ENCODE data around the gene SERPINB6.

DNA sequence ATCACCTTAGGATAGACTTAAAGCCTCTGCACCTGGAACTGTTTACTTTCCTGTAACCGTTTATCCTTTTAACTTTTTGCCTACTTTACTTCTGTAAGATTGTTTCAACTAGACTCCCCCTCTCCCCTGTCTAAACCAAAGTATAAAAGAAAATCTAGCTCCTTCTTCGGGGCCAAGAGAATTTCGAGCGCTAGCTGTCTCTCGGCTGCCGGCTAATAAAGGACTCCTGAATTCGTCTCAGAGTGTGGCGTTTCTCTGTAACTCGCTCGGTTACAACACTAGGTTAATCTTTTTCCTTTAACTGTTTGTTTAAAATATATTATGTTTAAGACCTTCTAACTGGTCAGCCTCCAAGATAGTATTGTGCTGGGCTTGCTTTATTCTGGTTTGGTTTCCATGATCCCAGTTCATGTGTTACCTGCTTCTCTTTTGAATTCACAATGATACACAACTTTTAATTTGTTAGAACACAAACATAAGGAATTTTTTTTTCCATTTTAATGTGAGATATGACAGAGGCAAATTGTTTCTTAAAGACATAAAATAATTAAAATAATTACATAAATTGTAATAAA is 19.7 kb upstream of the SERPINB6 start:
- TF ChIP-seq EZH2 (IDR thresholded peaks at IDR 0.05) (no peak), POLR2AphosphoS5 (IDR thresholded peaks at IDR 0.05; ENCODE audit: borderline replicate concordance, low read depth, low read length) (no peak)
